ENCODE results near the gene ZNF341. TPM values are rescaled to one million over a fixed set of nuclear protein-coding genes. Genes with fewer than 3 reads are reported as not detected.
A peak's percentile ranks its signal among the peaks of the same experiment; 100 is the strongest.

ZNF341 gene
- total and polyA plus RNA-seq, 4 donors = 1.3 to 7.1 (median 4.6) TPM

- Histone ChIP-seq H3K36me3 (ENCODE audit: control insufficient read depth, insufficient read depth, low read length) (no peaks in the 10 kb centered on the region), H3K27ac (ENCODE audit: low read depth, low read length) (no peak overlapping the region), H3K4me3 (ENCODE audit: low read depth, low read length) (no peak overlapping the region), H3K27me3 (ENCODE audit: control insufficient read depth, insufficient read depth, low read length) (no peaks in the 10 kb centered on the region), H3K9me3 (ENCODE audit: control insufficient read depth, insufficient read depth, low read length) (no peaks in the 10 kb centered on the region), H3K4me1 (ENCODE audit: control insufficient read depth, insufficient read depth, low read length) (peaks cover 21% of the 10 kb centered on the region)
- DNase-seq (ENCODE audit: low read depth in 4 of 6, low spot score in 6 of 6) = no peak
- 63% methylated on average over 1 of the region's 2 CpGs for WGBS (ENCODE audit: insufficient coverage)
These were observed 3.3 kb upstream of the ZNF341 start for GRCh38 chr20:33728463-33728862.

GRCh38 chr20:33729101-33729500, 2.7 kb upstream of the ZNF341 start:
- Histone ChIP-seq H3K4me1 (ENCODE audit: control insufficient read depth, insufficient read depth, low read length) (peaks cover 28% of the 10 kb centered on the region), H3K9me3 (ENCODE audit: control insufficient read depth, insufficient read depth, low read length) (no peaks in the 10 kb centered on the region), H3K4me3 (ENCODE audit: low read depth, low read length) (no peak overlapping the region), H3K27ac (ENCODE audit: low read depth, low read length) (no peak overlapping the region), H3K36me3 (ENCODE audit: control insufficient read depth, insufficient read depth, low read length) (no peaks in the 10 kb centered on the region), H3K27me3 (ENCODE audit: control insufficient read depth, insufficient read depth, low read length) (no peaks in the 10 kb centered on the region)
- DNase-seq (ENCODE audit: low read depth in 4 of 6, low spot score in 6 of 6) = no peak
- 40% methylated on average over 1 of the region's 4 CpGs for WGBS (ENCODE audit: insufficient coverage)

- Histone ChIP-seq H3K27ac (ENCODE audit: low read depth, low read length) (peak overlapping the region; percentile 92), H3K27me3 (ENCODE audit: control insufficient read depth, insufficient read depth, low read length) (no peaks in the 10 kb centered on the region), H3K9me3 (ENCODE audit: control insufficient read depth, insufficient read depth, low read length) (no peaks in the 10 kb centered on the region), H3K4me1 (ENCODE audit: control insufficient read depth, insufficient read depth, low read length) (peaks cover 32% of the 10 kb centered on the region), H3K4me3 (ENCODE audit: low read depth, low read length) (peak overlapping the region; percentile 54), H3K36me3 (ENCODE audit: control insufficient read depth, insufficient read depth, low read length) (no peaks in the 10 kb centered on the region)
- 77% methylated on average over 13 of the region's 18 CpGs for WGBS (ENCODE audit: insufficient coverage)
- no peak for DNase-seq (ENCODE audit: low read depth in 4 of 6, low spot score in 6 of 6)
These were observed 677 bp upstream of the ZNF341 start for GRCh38 chr20:33730946-33731692.

GRCh38 chr20:33732166-33732970, 572 bp downstream of the ZNF341 start:
- peak overlapping the region; percentile 60 for H3K4me3 ChIP-seq (ENCODE audit: low read depth, low read length)
- DNase-seq (ENCODE audit: low read depth in 4 of 6, low spot score in 6 of 6) = peak in 3 of 6 donors; percentile 11 to 59 (median 17)
- H3K27ac ChIP-seq (ENCODE audit: low read depth, low read length) = peak overlapping the region; percentile 88
- under 1% methylated on average over 68 of the region's 68 CpGs for WGBS (ENCODE audit: insufficient coverage)
- no peaks in the 10 kb centered on the region for H3K27me3 ChIP-seq (ENCODE audit: control insufficient read depth, insufficient read depth, low read length)
- H3K9me3 ChIP-seq (ENCODE audit: control insufficient read depth, insufficient read depth, low read length) = no peaks in the 10 kb centered on the region
- no peaks in the 10 kb centered on the region for H3K36me3 ChIP-seq (ENCODE audit: control insufficient read depth, insufficient read depth, low read length)
- H3K4me1 ChIP-seq (ENCODE audit: control insufficient read depth, insufficient read depth, low read length) = peaks cover 32% of the 10 kb centered on the region

- H3K4me3 ChIP-seq (ENCODE audit: low read depth, low read length) = no peak overlapping the region
- no peaks in the 10 kb centered on the region for H3K27me3 ChIP-seq (ENCODE audit: control insufficient read depth, insufficient read depth, low read length)
- peak overlapping the region; percentile 80 for H3K27ac ChIP-seq (ENCODE audit: low read depth, low read length)
- no peaks in the 10 kb centered on the region for H3K9me3 ChIP-seq (ENCODE audit: control insufficient read depth, insufficient read depth, low read length)
- peak in 1 of 6 donors; percentile 35 for DNase-seq (ENCODE audit: low read depth in 4 of 6, low spot score in 6 of 6)
- 65% methylated on average over 4 of the region's 6 CpGs for WGBS (ENCODE audit: insufficient coverage)
- no peaks in the 10 kb centered on the region for H3K36me3 ChIP-seq (ENCODE audit: control insufficient read depth, insufficient read depth, low read length)
- H3K4me1 ChIP-seq (ENCODE audit: control insufficient read depth, insufficient read depth, low read length) = peaks cover 32% of the 10 kb centered on the region
These were observed 2.1 kb downstream of the ZNF341 start for GRCh38 chr20:33733654-33734576.

- 100% methylated on average over 1 of the region's 3 CpGs for WGBS (ENCODE audit: insufficient coverage)
- H3K27ac ChIP-seq (ENCODE audit: low read depth, low read length) = no peak overlapping the region
- H3K4me1 ChIP-seq (ENCODE audit: control insufficient read depth, insufficient read depth, low read length) = peaks cover 22% of the 10 kb centered on the region
- no peak for DNase-seq (ENCODE audit: low read depth in 4 of 6, low spot score in 6 of 6)
- H3K36me3 ChIP-seq (ENCODE audit: control insufficient read depth, insufficient read depth, low read length) = no peaks in the 10 kb centered on the region
- no peak overlapping the region for H3K4me3 ChIP-seq (ENCODE audit: low read depth, low read length)
- no peaks in the 10 kb centered on the region for H3K27me3 ChIP-seq (ENCODE audit: control insufficient read depth, insufficient read depth, low read length)
- no peaks in the 10 kb centered on the region for H3K9me3 ChIP-seq (ENCODE audit: control insufficient read depth, insufficient read depth, low read length)
These were observed 5.2 kb downstream of the ZNF341 start for GRCh38 chr20:33736962-33737361.

- no peaks in the 10 kb centered on the region for H3K9me3 ChIP-seq (ENCODE audit: control insufficient read depth, insufficient read depth, low read length)
- H3K4me1 ChIP-seq (ENCODE audit: control insufficient read depth, insufficient read depth, low read length) = no peaks in the 10 kb centered on the region
- no peaks in the 10 kb centered on the region for H3K36me3 ChIP-seq (ENCODE audit: control insufficient read depth, insufficient read depth, low read length)
- no peaks in the 10 kb centered on the region for H3K27me3 ChIP-seq (ENCODE audit: control insufficient read depth, insufficient read depth, low read length)
- H3K4me3 ChIP-seq (ENCODE audit: low read depth, low read length) = no peak overlapping the region
- no peak overlapping the region for H3K27ac ChIP-seq (ENCODE audit: low read depth, low read length)
- no peak for DNase-seq (ENCODE audit: low read depth in 4 of 6, low spot score in 6 of 6)
- WGBS (ENCODE audit: insufficient coverage) = 86% methylated on average over 6 of the region's 7 CpGs
These were observed 7.7 kb downstream of the ZNF341 start for GRCh38 chr20:33739493-33739892.

GRCh38 chr20:33740189-33740588, 8.4 kb downstream of the ZNF341 start:
- no peak overlapping the region for H3K27ac ChIP-seq (ENCODE audit: low read depth, low read length)
- no CpG with 5 or more reads among the region's 1 CpG for WGBS (ENCODE audit: insufficient coverage)
- no peaks in the 10 kb centered on the region for H3K9me3 ChIP-seq (ENCODE audit: control insufficient read depth, insufficient read depth, low read length)
- H3K4me3 ChIP-seq (ENCODE audit: low read depth, low read length) = no peak overlapping the region
- no peaks in the 10 kb centered on the region for H3K27me3 ChIP-seq (ENCODE audit: control insufficient read depth, insufficient read depth, low read length)
- no peak for DNase-seq (ENCODE audit: low read depth in 4 of 6, low spot score in 6 of 6)
- peaks cover 3% of the 10 kb centered on the region for H3K36me3 ChIP-seq (ENCODE audit: control insufficient read depth, insufficient read depth, low read length)
- H3K4me1 ChIP-seq (ENCODE audit: control insufficient read depth, insufficient read depth, low read length) = no peaks in the 10 kb centered on the region

- Histone ChIP-seq H3K9me3 (ENCODE audit: control insufficient read depth, insufficient read depth, low read length) (no peaks in the 10 kb centered on the region), H3K4me1 (ENCODE audit: control insufficient read depth, insufficient read depth, low read length) (no peaks in the 10 kb centered on the region), H3K4me3 (ENCODE audit: low read depth, low read length) (no peak overlapping the region), H3K36me3 (ENCODE audit: control insufficient read depth, insufficient read depth, low read length) (peaks cover 24% of the 10 kb centered on the region), H3K27me3 (ENCODE audit: control insufficient read depth, insufficient read depth, low read length) (no peaks in the 10 kb centered on the region), H3K27ac (ENCODE audit: low read depth, low read length) (no peak overlapping the region)
- WGBS (ENCODE audit: insufficient coverage) = 88% methylated on average over 2 of the region's 3 CpGs
- no peak for DNase-seq (ENCODE audit: low read depth in 4 of 6, low spot score in 6 of 6)
These were observed 12.4 kb downstream of the ZNF341 start for GRCh38 chr20:33744181-33744580.
